ENCODE data around the gene YIF1B.
"Not testable (repeated sequence)": the region's sequence is repeated elsewhere in the genome, so short reads cannot be mapped to it uniquely, and the experiment has no call there.

GRCh38 chr19:38362946-38363688 lies 47.4 kb upstream of the YIF1B start:
- TF ChIP-seq, protein P1, sequence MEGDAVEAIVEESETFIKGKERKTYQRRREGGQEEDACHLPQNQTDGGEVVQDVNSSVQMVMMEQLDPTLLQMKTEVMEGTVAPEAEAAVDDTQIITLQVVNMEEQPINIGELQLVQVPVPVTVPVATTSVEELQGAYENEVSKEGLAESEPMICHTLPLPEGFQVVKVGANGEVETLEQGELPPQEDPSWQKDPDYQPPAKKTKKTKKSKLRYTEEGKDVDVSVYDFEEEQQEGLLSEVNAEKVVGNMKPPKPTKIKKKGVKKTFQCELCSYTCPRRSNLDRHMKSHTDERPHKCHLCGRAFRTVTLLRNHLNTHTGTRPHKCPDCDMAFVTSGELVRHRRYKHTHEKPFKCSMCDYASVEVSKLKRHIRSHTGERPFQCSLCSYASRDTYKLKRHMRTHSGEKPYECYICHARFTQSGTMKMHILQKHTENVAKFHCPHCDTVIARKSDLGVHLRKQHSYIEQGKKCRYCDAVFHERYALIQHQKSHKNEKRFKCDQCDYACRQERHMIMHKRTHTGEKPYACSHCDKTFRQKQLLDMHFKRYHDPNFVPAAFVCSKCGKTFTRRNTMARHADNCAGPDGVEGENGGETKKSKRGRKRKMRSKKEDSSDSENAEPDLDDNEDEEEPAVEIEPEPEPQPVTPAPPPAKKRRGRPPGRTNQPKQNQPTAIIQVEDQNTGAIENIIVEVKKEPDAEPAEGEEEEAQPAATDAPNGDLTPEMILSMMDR (IDR thresholded peaks at IDR 0.05; ENCODE audit: low read length), result not testable (repeated sequence)
- not testable (repeated sequence) for TF ChIP-seq EZH2 (optimal IDR thresholded peaks at IDR 0.05; ENCODE audit: low read depth, low read length); EZH2phosphoT487 (IDR thresholded peaks at IDR 0.05; ENCODE audit: low read length)

Data from MM.1S (cell line).